MM.1S (cell line): Measurements from ENCODE around the gene TAPBP.
"Not testable (repeated sequence)": the region's sequence is repeated elsewhere in the genome, so short reads cannot be mapped to it uniquely, and the experiment has no call there.

ENCODE experiments used
- EZH2 ChIP-seq: fragments of 300-600 bp; sonication (generic); optimal IDR thresholded peaks from 2 replicates; pipeline ENCODE3; 2017; ENCODE audit warnings: low read depth, mild to moderate bottlenecking, antibody characterized with exemption, low read length, mixed read lengths
- TF ChIP-seq, protein P1 (sequence below): fragments of 300-600 bp; sonication (generic); IDR thresholded peaks from 2 replicates; pipeline ENCODE4 v1.5.1; 2016; ENCODE audit warnings: antibody characterized with exemption, low read length, mixed read lengths

- TF ChIP-seq, protein P1, sequence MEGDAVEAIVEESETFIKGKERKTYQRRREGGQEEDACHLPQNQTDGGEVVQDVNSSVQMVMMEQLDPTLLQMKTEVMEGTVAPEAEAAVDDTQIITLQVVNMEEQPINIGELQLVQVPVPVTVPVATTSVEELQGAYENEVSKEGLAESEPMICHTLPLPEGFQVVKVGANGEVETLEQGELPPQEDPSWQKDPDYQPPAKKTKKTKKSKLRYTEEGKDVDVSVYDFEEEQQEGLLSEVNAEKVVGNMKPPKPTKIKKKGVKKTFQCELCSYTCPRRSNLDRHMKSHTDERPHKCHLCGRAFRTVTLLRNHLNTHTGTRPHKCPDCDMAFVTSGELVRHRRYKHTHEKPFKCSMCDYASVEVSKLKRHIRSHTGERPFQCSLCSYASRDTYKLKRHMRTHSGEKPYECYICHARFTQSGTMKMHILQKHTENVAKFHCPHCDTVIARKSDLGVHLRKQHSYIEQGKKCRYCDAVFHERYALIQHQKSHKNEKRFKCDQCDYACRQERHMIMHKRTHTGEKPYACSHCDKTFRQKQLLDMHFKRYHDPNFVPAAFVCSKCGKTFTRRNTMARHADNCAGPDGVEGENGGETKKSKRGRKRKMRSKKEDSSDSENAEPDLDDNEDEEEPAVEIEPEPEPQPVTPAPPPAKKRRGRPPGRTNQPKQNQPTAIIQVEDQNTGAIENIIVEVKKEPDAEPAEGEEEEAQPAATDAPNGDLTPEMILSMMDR = not testable (repeated sequence)
- not testable (repeated sequence) for TF ChIP-seq EZH2
Observed at GRCh38 chr6:33357160-33357871, 43.4 kb upstream of the TAPBP start.
